ENCODE results near the gene SPEG.

SPEG gene

DNA sequence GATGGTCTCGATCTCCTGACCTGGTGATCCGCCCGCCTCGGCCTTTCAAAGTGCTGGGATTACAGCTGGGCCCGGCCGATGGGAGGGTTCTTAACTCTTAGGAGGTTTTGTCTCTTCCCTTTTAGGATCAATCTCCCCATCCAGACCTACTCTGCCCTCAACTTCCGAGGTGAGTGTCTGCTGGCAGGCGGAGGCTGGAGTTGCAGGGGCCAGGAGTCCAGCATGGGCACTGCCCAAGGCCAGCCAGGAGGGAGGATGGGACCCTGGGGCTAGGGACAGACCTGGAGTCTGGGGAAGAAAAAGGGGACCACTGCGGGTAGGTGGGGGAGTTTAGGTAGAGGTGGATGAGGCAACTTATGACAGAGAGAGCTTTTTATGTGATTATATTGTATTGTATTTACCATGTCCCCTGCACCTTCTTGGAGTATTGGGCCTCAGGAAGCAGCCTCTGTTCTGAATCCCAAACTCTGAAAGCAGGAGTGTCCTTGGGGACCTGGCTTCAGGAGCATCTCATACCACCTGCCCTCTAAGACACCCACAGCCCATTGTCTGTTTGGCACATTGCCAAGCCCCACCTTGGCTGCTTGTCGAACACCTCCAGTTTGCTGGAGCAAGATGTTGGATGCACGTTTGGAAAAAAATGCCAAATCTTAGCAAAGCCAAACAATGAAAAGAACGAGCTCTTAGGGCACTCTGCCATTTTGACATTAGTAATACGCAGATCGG is 10.8 kb upstream of the SPEG start:
- DNase-seq (ENCODE audit: low read depth in 2 of 2) = no peak

DNA sequence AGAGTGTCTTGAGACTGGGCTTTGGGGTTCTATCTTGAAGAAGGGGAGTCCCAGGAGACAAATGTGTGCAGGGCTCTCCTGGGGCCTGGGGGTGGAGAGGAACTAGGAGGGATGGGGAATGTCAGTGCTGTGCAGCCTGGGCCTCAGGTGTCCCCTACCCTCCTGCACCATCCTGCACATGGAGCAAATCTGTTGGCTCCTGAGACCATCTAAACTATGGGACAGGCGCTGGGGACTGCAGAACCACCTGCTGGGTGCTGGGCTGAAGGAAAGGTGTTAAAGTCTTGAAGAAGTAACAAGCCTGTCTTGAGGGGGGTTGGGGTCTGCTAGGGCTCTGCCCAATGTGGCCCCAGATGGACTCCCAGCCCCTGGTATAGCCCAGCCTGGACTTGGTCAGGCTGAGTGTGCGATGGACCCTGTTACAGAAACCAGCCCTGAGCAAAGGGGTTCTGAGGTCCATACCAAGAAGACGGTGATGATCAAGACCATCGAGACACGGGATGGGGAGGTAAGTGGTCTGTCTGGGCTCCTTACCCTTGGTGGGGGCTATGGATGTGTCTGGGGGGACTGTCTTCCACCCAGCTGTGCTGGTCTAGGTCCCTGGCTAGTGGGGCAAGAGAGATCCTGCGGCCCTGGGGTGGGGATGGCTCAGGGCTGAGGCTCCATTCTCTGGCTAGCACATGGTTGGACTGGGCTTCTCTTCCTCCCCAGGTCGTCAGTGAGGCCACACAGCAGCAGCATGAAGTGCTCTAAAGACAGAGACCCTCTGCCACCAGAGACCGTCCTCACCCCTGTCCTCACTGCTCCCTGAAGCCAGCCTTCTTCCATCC is 9.2 kb upstream of the SPEG start:
- DNase-seq (ENCODE audit: low read depth in 2 of 2) = no peak

DNA sequence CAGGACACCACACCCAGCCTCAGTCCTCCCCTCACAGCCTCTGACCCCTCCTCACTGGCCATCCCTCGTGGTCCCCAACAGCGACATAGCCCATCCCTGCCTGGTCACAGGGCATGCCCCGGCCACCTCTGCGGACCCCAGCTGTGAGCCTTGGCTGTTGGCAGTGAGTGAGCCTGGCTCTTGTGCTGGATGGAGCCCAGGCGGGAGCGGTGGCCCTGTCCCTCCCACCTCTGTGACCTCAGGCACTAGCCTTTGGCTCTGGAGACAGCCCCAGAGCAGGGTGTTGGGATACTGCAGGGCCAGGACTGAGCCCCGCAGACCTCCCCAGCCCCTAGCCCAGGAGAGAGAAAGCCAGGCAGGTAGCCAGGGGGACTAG is 8.6 kb upstream of the SPEG start:
- DNase-seq (ENCODE audit: low read depth in 2 of 2) = no peak

DNA sequence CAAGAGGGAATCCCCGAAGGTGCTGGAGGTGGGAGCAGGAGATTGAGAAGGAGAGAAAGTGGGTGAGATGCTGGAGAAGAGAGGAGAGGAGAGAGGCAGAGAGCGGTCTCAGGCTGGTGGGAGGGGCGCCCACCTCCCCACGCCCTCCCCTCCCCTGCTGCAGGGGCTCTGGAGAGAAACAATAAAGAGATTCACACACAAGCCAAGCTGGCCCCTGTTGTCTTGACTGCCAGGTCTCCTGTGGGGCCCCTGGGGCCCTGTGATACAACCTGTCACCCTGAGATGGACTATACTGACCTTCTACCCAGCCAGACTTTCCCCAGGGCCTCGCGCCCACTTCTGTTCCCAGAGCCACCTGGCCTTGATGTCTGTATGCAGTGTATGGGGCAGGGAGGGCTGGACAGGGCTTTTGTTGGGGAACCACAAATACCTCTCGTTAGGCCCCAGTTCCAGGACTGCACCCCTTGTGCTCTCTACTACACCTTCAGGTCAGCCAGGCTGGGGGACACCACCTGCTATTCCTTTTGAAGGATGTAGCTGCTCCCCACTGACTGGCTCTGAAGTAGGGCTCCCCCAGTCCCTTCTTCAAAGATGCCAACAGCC is 8.0 kb upstream of the SPEG start:
- DNase-seq (ENCODE audit: low read depth in 2 of 2) = no peak

DNA sequence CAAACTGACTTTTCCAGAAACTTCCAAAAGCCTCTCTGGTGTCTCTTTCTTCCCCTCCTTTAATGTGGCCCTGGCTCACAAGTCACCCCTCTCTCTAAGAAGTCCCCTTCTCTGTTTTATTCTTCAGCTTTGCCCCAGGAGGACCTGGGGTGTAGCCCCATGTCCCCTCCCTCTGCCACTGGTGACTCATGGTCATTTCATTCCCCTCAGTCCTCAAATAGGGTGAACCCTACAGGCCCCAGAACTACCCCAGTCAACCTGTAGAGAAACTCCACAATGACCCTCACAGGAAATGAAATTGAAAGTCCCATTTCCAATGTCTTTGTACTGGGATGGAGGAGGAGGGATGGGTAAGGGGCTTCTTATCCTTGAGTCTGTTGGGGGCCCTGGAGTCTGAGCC is 6.2 kb upstream of the SPEG start:
- DNase-seq (ENCODE audit: low read depth in 2 of 2) = no peak

DNA sequence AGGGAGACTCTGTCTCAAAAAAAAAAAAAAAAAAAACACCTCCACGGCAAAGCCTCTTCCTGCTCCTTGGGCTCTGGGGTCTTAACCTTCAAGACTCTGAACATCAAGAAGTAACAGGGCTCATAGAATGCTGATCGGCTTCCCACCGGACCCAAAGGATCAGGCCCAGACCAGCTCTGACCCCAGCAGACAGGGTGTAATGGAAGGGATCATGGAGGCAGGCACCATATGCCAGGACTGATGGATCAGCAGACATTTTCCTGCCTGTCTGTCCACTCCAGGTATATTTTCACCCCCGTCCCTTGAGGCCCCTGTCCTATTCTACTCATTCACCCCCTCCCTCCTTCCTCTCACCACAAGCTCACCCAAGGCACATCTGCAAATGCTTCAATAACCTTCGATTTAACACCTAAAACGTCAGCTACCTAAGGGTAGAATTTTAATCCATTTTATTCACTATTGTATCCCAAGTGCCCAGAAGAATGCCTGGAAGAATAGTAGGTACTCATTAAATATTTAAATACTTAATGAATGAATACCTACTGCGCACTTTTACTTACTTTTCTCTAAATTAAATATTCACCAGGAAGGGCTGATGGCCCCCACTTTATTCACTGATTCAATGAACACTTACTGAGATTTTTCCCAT is 4.6 kb upstream of the SPEG start:
- DNase-seq (ENCODE audit: low read depth in 2 of 2) = no peak

DNA sequence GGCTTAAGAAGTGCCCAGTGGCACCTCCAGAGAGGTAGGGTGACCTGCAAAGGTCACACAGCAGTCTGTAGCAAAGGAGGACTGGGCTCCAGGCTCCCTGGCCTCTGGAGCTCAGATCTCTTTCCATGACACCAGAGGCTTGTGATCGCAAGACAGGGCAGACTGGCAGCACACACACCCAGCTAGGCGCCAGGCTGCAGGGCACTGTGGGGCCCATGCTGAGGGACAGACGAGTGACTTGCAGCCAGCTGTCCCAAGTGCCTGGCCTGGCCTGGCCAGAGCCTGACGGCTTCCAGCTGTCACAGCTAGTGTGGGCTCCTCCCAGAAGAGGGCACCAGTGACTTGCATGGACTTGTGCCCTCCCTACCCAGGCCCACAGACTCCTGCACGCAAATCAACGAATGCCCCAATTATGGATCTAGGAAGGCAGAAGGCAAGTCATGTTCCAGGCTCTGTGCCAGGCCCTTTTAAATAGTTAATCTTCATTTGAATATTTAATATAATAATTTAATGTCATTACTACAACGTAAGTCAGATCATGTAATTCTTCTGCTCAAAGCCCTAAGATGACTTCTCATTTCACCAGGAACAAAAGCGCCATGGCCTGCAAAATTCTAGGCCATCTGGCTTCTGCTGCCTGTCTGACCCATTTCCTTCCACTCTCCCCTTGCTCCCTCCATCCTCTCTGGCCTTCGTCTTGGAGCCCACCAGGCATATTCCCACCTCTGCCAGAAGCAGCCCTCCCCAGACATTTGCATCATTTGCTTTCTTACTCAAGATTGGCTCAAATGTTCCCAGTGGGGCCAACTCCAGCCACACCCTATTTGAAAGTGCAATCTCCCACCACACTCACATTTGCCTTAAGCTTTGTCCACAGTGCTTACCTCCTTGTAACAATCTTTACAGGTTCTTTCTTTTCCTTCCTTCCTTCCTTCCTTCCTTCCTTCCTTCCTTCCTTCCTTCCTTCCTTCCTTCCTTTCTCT is 3.7 kb upstream of the SPEG start:
- DNase-seq (ENCODE audit: low read depth in 2 of 2) = no peak

DNA sequence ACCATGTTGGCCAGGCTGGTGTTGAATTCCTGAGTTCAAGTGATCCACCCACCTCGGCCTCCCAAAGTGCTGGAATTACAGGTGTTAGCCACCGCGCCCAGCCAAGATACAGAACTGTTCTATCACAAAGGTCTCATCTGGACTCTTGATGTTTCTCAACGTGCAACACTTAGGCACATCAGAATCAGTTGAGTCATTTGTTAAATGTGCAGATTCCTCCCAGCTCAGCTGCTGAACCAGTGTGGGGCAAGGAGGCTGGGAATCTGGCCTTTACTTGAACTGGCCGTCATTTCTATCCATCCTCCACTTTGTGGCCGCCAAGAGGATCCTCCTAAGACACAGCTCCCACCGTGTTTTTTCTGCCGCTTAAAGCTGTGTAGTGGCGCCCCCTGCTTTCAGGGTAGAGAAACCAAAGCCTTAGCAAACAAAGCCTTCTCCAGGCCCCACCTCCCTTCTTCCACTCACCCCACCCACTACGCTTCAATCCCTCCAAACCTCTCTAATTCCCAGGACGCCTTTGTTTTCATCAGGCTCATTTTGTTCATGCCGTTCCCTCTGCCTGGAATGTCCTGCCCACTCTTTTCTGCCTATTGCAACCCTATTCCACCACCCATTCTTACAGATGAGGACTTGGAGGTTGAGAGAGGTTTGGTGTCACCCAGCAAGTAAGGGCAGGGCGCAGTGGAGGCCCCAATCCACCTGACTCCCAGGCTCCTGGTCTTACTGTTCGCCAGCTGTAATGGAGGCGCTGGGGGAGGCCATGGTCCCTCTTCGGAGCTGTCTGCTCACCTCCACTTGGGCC is 776 bp upstream of the SPEG start:
- peak in 1 of 2 donors; percentile 25 for DNase-seq (ENCODE audit: low read depth in 2 of 2)

DNA sequence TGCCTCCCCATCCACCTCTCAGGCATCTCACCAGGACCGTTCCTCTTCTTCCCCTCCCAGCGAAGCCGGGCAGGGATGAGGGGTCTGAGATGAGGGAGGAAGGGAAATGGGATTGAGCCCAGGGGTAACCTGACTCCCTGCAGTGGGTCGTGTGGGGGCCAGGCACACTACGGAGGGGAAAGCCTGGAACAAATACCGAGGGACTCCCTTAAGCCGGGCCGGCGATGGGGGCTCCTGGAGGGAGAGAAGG is 250 bp upstream of the SPEG start:
- no peak for DNase-seq (ENCODE audit: low read depth in 2 of 2)

DNA sequence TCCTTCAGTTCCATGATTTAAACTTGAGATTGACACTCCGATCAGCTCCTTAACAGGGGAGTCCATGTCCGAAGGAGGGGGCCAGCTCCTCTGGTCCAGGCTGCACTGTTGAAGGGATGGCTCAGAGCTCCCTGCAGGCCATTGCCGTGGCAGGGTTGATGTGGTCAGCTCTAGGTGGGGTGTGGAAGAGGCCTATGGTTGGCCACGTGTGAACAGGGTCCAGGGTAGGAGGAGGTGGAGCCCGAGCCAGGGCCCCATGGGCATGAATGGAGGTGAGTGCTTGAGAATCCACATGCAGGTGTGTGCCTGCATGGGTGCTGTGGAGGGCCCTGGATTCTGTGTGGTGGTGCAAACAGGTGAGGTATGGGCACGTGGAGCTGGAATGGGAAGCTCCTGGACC is 1.1 kb downstream of the SPEG start:
- no peak for DNase-seq (ENCODE audit: low read depth in 2 of 2)

DNA sequence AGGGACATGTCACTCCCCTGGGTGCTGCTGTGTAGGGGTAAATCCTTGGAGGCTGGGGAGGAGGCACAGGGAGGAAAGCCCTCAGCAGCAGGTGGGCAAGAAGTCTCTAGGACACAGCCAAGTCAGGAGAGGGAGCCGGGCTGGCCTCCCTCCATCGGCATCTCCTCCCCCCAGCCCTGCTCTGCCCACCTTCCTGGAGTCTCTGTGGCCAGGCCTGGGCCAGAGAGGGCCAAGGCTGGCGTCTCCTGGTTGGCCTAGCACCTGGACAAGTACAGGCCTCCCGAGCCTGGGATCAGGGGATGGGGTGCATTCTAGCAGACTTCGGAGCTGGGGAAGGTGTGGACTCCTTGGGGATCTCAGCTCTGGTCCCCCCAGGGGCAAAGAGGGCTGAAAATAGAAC is 1.8 kb downstream of the SPEG start:
- DNase-seq (ENCODE audit: low read depth in 2 of 2) = no peak

DNA sequence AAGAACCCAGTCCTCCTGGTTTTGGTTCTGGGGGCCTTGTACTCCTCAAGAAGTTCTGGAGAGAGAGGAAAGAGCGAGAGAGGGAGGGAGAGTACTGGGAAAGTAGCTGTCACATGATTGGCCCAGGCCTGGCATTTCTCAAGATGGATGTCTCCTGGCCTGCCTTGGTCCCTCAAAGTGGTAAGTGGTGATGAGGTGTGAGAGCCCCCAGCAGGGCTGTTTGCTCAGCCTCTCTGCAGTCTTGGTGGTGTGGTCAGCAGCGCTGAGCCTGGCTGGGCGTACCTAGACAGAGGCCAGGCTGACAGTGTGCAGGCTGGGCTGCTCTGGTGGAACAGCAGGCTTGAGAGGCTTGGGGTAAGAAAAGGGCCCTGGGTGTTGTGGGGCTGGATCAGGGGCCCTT is 2.5 kb downstream of the SPEG start:
- DNase-seq (ENCODE audit: low read depth in 2 of 2) = no peak

DNA sequence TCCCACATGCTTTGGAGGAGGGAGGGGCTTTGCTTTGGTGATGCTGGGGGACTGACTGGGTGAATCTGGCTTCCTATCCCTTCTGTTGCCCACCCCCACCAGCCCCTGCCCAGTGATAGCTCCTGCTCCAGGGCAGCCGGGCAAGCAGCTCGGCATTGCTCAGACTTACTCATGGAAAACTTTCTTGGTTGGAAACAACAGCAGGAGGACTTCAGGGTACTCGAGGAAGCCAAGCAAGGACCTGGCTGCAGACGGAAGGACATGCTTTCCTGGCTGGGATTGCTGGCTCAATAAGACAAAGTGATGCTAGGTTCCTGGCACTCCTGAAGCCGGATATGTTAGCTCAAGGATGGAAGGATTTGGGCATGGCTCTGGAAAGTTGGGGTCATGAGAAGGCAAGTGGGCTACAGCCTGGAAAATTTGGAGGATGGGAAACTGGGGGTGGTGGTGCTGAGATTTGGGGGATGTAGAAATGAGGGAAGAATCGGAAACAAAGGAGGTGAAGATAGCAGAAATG is 3.1 kb downstream of the SPEG start:
- no peak for DNase-seq (ENCODE audit: low read depth in 2 of 2)

DNA sequence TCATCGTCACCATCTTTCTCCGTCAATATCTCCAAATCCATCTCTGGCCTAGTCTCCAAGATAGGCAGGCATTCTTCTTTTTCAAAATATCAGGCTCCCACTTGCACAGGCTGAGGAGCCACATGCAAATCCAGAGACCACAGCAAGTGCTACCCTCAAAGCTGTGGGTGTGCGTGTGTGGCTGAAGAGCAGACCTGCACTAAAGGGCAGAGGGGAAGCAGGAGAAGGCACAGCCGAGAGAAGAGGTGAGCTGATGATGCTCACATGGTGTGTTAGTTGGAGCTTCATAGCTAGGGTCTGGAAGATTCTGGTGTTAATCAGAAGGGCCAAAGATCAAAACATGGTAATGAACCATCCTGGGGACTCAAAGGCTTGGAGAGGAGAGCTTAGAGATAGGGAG is 3.8 kb downstream of the SPEG start:
- no peak for DNase-seq (ENCODE audit: low read depth in 2 of 2)

DNA sequence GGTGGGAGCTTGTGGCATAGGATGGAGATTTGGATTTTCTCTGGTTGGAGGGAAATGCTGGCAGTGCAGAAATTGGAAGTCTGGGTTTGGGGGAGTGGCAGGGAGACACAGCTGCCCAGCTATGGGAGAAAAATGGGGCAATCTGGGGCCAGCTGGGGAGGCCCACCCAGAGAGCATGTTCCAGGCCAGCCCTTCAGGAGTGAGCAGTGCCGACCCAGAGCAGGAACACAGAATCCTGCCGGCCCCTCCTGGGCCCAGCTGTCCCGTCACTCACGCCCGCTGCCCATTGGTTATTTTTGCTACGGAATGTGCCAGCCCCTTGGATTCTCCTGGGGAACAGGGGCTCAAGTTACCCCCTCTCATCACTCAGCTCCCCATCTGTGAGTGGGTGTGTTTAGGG is 4.9 kb downstream of the SPEG start:
- DNase-seq (ENCODE audit: low read depth in 2 of 2) = no peak

DNA sequence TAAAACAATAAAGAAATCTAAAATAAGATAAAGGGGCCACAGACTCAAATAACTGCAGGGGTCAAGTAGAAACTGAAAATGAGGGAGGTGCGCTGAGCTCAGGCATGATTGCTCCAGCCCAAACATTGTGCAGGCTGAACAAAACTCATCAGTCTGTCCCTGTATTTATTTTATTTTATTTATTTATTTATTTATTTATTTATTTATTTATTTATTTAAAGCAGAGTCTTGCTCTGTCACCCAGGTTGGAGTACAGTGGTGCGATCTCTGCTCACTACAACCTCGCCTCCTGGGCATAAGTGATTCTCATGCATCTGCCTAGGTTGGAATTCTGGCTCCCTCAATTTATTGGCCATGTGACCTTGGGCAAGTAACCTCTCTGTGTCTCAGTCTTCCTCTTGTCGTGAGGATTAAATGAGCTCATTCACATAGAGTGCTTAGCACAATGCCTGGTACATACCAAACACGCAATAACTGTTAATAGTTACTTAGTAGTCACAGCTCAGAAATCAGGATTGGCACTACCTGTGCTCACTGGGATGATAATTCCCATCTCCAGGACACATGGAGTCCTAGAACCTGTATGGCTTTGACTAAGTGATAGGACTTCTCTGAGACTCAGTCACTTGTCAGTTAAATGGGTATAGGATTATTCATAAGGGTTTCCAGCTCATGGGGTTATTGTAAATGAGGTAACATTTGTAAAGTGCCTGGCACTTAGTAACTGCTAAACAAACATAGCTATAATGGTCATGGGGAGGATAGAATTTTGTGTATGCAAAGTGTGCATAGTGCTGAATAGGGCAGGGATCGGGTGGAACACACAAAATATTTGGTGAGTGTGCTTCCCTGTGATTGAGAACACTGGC is 6.0 kb downstream of the SPEG start:
- DNase-seq (ENCODE audit: low read depth in 2 of 2) = no peak

DNA sequence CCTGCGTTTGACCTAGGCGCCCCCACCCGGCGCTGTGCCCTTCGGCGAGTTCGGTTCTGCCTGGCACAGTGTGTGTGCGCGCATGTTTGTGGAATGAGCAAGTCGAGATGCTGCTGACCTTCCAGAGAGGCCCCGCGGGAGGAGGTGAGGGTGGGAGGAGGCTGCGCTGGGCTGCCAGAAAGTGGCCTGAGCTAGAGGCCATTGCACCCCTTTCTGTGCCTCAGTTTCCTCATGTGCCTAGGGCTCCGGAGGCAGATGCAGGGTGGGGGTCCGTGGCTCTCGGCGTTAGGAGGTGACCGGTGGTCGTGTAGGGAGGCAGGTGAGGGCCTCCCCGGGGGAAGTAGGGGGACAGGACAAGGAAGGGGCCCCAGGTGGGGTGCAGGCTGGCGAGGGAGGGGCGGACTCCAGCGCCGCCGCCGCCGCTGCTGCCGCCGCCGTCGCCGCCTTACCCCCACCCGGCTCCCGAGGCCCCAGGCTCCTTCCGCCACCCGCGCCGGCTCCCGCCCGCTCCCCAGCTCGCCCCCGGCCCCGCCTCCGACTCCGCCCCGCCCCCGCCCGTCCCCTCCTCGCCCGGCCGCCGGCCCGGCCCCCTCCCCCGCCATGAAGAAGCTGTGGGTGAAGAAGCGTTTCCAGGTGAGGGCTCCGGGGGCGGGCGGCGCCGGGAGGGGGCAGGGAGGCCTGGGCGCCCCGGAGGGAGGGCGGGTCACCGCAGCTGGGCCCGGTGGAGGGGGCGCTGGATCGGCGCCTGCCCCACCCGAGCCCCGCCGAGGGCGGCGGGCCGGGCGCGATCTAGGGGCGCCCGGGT is 7.0 kb downstream of the SPEG start:
- DNase-seq (ENCODE audit: low read depth in 2 of 2) = no peak

DNA sequence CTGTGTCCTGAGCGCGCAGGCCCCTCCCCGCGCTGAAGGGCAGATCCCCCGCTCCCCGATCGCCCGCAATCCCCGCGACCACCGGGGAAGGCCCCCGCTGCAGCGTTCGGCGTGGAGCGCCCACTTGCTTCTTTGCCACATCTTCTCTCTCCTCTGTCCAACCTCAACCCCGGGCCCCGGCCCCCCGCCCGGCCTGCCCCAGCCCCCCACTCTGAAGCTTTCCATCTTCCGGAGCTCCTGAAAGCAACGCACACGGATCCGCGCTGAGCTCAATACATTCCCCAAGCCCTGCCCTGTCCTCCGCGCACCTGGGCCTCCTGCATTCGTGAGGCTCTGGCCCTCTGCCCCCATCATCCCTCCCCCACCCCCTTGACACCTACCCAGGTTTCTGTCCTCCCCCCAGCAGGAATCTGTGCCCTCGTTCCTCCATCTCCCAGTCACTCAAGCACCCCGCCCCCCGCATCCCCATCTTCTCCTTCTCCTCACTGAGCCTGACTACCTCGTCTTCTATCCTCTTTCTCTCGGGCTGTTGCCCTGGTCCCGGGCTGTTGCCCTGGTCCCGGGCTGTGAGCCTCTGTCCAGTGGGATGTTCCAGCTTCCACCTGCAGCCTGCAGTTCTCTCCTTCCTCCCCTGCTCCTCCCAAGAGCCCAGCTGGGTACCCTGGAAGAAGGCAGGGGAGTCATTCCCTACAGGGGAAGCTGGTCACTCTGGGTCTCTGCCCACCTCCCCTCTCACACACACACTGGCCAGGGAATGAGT is 7.8 kb downstream of the SPEG start:
- DNase-seq (ENCODE audit: low read depth in 2 of 2) = no peak

All from stimulated activated CD8-positive, alpha-beta memory T cell treated with anti-CD3 and anti-CD28 coated beads, Interleukin-2, amount 100 ng/mL, for 48 hours (primary cell).